Panc1 (cell line): ENCODE data around the gene THOC7. TPM values are rescaled to one million over a fixed set of nuclear protein-coding genes. Genes with fewer than 3 reads are reported as not detected.

Experiments
- ATAC-seq: fragments of 200-7000 bp; cut with Tn5 transposase; 2 replicates; pipeline ENCODE4 v1.9.1; 2020; ENCODE audit warnings: mild to moderate bottlenecking, moderate library complexity
- BruUV-seq: library from RNA; stranded (reverse); fragments of 400-500 nt; replicated peaks from 2 replicates; lab custom pipeline; 2021; lab: Mats Ljungman, UMichigan
- CTCF ChIA-PET: fragments of 300-600 bp; sonication (Branson Sonifier 250); formaldehyde crosslinking; loops from one replicate; lab custom pipeline; 2022; ENCODE audit warnings: antibody characterized with exemption; lab: Charles Lee
- POLR2A ChIA-PET: fragments of 300-600 bp; sonication (Branson Sonifier 250); formaldehyde crosslinking; loops from one replicate; lab custom pipeline; 2022; ENCODE audit warnings: antibody characterized with exemption; lab: Charles Lee
- DNase-seq: peaks from one replicate; pipeline ENCODE4 v3.0.0-alpha.2; 2010; ENCODE audit warnings: low read depth, low spot score
- H3K27ac ChIP-seq: 2 replicates; pipeline ENCODE4 v1.5.1; 2011; ENCODE audit warnings: mild to moderate bottlenecking, low read length, inconsistent platforms
- H3K27me3 ChIP-seq: fragments of 200-500 bp; sonication (Bioruptor generic); 2 replicates; pipeline ENCODE4 v1.6.0; 2014; ENCODE audit warnings: low read length, inconsistent platforms; ENCODE audit not compliant: control insufficient read depth, insufficient read depth
- H3K36me3 ChIP-seq: fragments of 200-500 bp; sonication (Bioruptor generic); 2 replicates; pipeline ENCODE4 v1.5.1; 2014; ENCODE audit warnings: inconsistent platforms, mild to moderate bottlenecking, low read length, moderate library complexity; ENCODE audit not compliant: control insufficient read depth, insufficient read depth
- H3K4me1 ChIP-seq: 2 replicates; pipeline ENCODE4 v1.5.1; 2011; ENCODE audit warnings: inconsistent platforms, mild to moderate bottlenecking, low read length, moderate library complexity; ENCODE audit not compliant: control insufficient read depth, insufficient read depth
- H3K4me3 ChIP-seq, 2 experiments: 2 replicates each; pipeline ENCODE4 v1.5.1; 2011 to 2012; ENCODE audit warnings: low read depth in 2 of 2, low read length in 2 of 2, mild to moderate bottlenecking in 2 of 2, inconsistent platforms in 1 of 2, moderate library complexity in 1 of 2
- H3K9me3 ChIP-seq: fragments of 200-500 bp; sonication (Bioruptor generic); 2 replicates; pipeline ENCODE4 v1.5.1; 2014; ENCODE audit warnings: low read depth, mild to moderate bottlenecking, inconsistent platforms, low read length, moderate library complexity; ENCODE audit not compliant: control insufficient read depth, insufficient read depth
- POLR2AphosphoS5 ChIP-seq: IDR thresholded peaks from 2 replicates; pipeline ENCODE4 v1.6.1; 2012; ENCODE audit warnings: mild to moderate bottlenecking, low read depth, low read length, moderate library complexity
- SIN3A ChIP-seq: IDR thresholded peaks from 2 replicates; pipeline ENCODE4 v1.6.1; 2012; ENCODE audit warnings: low read depth, mild to moderate bottlenecking, low read length, moderate library complexity, borderline replicate concordance; ENCODE audit not compliant: insufficient read depth
- TCF7L2 ChIP-seq: IDR thresholded peaks from 2 replicates; pipeline ENCODE4 v1.6.1; 2011; ENCODE audit warnings: mild to moderate bottlenecking, low read depth, low read length, inconsistent platforms
- in situ Hi-C: cut with HindIII; loops from 2 replicates; pipeline ENCODE4 v1.10.0; 2016; ENCODE audit warnings: low sequenced_read_pairs, low pct_unique_long_range_greater_than_20kb
- intact Hi-C: fragments of 100-400 bp; cut with micrococcal nuclease; formaldehyde crosslinking; loops from one replicate; pipeline ENCODE4 v1.10.0; 2022; ENCODE audit not compliant: unreplicated experiment
- total RNA-seq: library from RNA; stranded (reverse); gene quantifications from one replicate; pipeline ENCODE4 v1.2.1, GENCODE V29; 2021; ENCODE audit not compliant: unreplicated experiment
- TF ChIP-seq, protein P1 (sequence below), 2 experiments: IDR thresholded peaks; 2 replicates each; pipeline ENCODE4 v1.6.1; 2011 to 2012; ENCODE audit warnings: low read depth in 2 of 2, control low read depth in 1 of 2, low read length in 1 of 2, mild to moderate bottlenecking in 1 of 2, moderate library complexity in 1 of 2; ENCODE audit not compliant: insufficient read depth in 1 of 2
- TF ChIP-seq, protein P2 (sequence below): fragments of 450-650 bp; IDR thresholded peaks from 2 replicates; pipeline ENCODE4 v1.5.1; 2017; ENCODE audit warnings: mild to moderate bottlenecking

The THOC7 gene
- total RNA-seq, 1 experiment from 2014 or later, result 64.3 TPM

- no peak for DNase-seq
- H3K36me3 ChIP-seq, result no peaks in the 10 kb centered on the region
- H3K4me1 ChIP-seq, result no peaks in the 10 kb centered on the region
- in situ Hi-C loops (no loop called here), intact Hi-C loops (no loop called here)
- ChIA-PET POLR2A (no interaction called here), CTCF (no interaction called here)
- no peak overlapping the region for H3K27ac ChIP-seq
- TF ChIP-seq TCF7L2 (no peak), POLR2AphosphoS5 (no peak), SIN3A (no peak)
- TF ChIP-seq, protein P1, sequence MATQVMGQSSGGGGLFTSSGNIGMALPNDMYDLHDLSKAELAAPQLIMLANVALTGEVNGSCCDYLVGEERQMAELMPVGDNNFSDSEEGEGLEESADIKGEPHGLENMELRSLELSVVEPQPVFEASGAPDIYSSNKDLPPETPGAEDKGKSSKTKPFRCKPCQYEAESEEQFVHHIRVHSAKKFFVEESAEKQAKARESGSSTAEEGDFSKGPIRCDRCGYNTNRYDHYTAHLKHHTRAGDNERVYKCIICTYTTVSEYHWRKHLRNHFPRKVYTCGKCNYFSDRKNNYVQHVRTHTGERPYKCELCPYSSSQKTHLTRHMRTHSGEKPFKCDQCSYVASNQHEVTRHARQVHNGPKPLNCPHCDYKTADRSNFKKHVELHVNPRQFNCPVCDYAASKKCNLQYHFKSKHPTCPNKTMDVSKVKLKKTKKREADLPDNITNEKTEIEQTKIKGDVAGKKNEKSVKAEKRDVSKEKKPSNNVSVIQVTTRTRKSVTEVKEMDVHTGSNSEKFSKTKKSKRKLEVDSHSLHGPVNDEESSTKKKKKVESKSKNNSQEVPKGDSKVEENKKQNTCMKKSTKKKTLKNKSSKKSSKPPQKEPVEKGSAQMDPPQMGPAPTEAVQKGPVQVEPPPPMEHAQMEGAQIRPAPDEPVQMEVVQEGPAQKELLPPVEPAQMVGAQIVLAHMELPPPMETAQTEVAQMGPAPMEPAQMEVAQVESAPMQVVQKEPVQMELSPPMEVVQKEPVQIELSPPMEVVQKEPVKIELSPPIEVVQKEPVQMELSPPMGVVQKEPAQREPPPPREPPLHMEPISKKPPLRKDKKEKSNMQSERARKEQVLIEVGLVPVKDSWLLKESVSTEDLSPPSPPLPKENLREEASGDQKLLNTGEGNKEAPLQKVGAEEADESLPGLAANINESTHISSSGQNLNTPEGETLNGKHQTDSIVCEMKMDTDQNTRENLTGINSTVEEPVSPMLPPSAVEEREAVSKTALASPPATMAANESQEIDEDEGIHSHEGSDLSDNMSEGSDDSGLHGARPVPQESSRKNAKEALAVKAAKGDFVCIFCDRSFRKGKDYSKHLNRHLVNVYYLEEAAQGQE (IDR thresholded peaks at IDR 0.05; ENCODE audit: insufficient read depth in 1 of 2, low read depth in 2 of 2, low read length in 1 of 2), result no peak
- TF ChIP-seq, protein P2, sequence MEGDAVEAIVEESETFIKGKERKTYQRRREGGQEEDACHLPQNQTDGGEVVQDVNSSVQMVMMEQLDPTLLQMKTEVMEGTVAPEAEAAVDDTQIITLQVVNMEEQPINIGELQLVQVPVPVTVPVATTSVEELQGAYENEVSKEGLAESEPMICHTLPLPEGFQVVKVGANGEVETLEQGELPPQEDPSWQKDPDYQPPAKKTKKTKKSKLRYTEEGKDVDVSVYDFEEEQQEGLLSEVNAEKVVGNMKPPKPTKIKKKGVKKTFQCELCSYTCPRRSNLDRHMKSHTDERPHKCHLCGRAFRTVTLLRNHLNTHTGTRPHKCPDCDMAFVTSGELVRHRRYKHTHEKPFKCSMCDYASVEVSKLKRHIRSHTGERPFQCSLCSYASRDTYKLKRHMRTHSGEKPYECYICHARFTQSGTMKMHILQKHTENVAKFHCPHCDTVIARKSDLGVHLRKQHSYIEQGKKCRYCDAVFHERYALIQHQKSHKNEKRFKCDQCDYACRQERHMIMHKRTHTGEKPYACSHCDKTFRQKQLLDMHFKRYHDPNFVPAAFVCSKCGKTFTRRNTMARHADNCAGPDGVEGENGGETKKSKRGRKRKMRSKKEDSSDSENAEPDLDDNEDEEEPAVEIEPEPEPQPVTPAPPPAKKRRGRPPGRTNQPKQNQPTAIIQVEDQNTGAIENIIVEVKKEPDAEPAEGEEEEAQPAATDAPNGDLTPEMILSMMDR, result no peak
- no TSS peak for BruUV-seq
- no peaks in the 10 kb centered on the region for H3K9me3 ChIP-seq
- H3K27me3 ChIP-seq, result no peaks in the 10 kb centered on the region
- no peak overlapping the region for H3K4me3 ChIP-seq
- no peak for ATAC-seq
Measured at GRCh38 chr3:63800097-63800496, 63.5 kb downstream of the THOC7 start.

DNA sequence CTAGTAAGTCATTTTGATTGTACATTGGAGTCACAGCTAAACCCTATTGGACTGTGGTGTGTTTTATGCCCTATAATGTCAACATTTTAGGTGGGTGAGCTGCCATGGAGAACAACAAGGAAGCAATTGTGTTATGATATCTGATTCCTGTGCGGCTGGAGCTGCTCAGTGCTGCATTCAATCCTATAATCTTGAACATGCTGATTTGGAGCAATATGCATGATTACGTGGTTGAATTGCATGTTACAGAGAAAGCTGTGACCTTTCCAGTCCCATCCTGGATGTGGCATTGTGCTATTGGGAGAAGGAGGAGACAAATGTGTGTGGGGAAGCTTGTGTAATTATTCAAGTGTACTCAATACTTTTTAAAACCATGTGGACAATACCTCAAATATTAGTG, 64.7 kb downstream of the THOC7 start:
- no peak overlapping the region for H3K4me3 ChIP-seq
- no peaks in the 10 kb centered on the region for H3K27me3 ChIP-seq
- POLR2A ChIA-PET, result no interaction called here
- no peaks in the 10 kb centered on the region for H3K4me1 ChIP-seq
- no peaks in the 10 kb centered on the region for H3K36me3 ChIP-seq
- no peak for DNase-seq
- intact Hi-C loops (no loop called here), in situ Hi-C loops (no loop called here)
- no peak for ATAC-seq
- BruUV-seq, result no TSS peak
- H3K27ac ChIP-seq, result no peak overlapping the region
- TF ChIP-seq, protein P2, result no peak
- no peaks in the 10 kb centered on the region for H3K9me3 ChIP-seq
- CTCF ChIA-PET, result no interaction called here

- Histone ChIP-seq H3K9me3 (no peaks in the 10 kb centered on the region), H3K27me3 (no peaks in the 10 kb centered on the region), H3K27ac (no peak overlapping the region), H3K4me3 (no peak overlapping the region), H3K4me1 (no peaks in the 10 kb centered on the region), H3K36me3 (no peaks in the 10 kb centered on the region)
- in situ Hi-C loops, result no loop called here
- POLR2A ChIA-PET, result no interaction called here
- DNase-seq (no peak), ATAC-seq (no peak)
- BruUV-seq, result no TSS peak
- CTCF ChIA-PET, result no interaction called here
- intact Hi-C loops, result no loop called here
- TF ChIP-seq POLR2AphosphoS5, result no peak
- no peak for TF ChIP-seq SIN3A
- TF ChIP-seq, protein P2, result no peak
- TF ChIP-seq, protein P1 (IDR thresholded peaks at IDR 0.05; ENCODE audit: insufficient read depth in 1 of 2, low read depth in 2 of 2, low read length in 1 of 2), result no peak
- no peak for TF ChIP-seq TCF7L2
Measured at GRCh38 chr3:63798544-63798943, 65.1 kb downstream of the THOC7 start.
